GM18519 (cell line): Measurements from ENCODE around the gene TTC28.
"Not testable (repeated sequence)": the region's sequence is repeated elsewhere in the genome, so short reads cannot be mapped to it uniquely, and the experiment has no call there.

Source experiments
- ATAC-seq: cut with Tn5 transposase; IDR thresholded peaks from one replicate; pipeline ENCODE4 v1.9.1; 2021; ENCODE audit warnings: mild to moderate bottlenecking, moderate library complexity; ENCODE audit not compliant: unreplicated experiment, low FRiP score

The TTC28 gene

DNA sequence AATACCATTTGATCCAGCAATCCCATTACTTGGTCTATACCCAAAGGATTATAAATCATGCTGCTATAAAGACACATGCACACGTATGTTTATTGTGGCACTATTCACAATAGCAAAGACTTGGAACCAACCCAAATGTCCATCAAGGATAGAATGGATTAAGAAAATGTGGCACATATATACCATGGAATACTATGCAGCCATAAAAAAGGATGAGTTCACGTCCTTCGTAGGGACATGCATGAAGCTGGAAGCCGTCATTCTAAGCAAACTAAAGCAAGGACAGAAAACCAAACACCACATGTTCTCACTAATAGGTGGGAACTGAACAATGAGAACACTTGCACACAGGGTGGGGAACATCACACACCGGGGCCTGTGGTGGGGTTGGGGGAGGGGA, 464.9 kb downstream of the TTC28 start:
- not testable (repeated sequence) for ATAC-seq

DNA sequence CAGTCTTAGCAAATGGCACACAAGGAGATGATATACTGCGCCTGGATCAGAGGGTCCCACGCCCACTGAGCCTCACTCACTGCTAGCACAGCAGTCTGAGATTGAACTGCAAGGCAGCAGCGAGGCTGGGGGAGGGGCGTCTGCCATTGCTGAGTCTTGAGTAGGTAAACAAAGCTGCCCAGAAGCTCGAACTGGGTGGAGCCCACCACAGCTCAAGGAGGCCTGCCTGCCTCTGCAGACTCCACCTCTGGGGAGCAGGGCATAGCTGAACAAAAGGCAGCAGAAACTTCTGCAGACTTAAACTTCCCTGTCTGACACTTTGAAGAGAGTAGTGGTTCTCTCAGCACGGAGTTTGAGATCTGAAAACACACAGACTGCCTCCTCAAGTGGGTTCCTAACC, 470.2 kb downstream of the TTC28 start:
- not testable (repeated sequence) for ATAC-seq

DNA sequence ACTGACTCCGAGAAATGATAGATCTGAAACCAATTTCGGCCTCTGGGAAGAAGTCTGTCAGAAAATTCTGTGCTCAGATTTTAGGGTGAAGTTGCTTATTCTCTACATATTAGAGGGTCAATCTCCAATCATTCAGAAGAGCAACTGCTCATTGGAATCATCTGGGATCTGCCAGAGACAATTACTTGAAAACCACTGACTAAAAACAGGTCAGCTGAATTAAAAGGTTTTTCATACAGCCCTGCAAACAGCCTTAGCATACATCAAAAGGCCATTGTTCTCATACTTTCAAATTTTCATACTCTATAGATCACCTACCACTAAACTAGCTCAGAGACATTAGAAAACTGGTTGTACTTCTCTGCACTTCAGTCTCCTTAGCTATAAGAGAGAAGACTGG, 470.9 kb downstream of the TTC28 start:
- ATAC-seq, result no peak

DNA sequence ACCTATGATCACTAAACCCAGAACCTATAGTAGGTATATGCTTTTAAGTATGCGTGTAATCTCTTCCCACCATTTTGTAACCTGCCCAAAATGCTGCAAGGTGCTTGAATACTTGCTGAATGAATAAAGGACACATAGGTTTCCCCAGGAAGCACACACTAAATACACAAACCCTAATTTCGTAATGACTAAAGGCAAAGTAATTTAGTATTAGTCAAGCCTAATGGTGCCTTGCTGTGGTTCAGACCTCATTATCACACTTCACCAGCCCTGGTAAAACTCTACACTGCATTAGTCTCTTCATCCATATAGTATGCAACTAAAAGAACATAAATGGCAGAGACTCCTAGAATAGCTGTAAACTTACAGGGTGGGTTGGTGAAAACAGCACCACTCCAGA, 471.6 kb downstream of the TTC28 start:
- ATAC-seq, result no peak

DNA sequence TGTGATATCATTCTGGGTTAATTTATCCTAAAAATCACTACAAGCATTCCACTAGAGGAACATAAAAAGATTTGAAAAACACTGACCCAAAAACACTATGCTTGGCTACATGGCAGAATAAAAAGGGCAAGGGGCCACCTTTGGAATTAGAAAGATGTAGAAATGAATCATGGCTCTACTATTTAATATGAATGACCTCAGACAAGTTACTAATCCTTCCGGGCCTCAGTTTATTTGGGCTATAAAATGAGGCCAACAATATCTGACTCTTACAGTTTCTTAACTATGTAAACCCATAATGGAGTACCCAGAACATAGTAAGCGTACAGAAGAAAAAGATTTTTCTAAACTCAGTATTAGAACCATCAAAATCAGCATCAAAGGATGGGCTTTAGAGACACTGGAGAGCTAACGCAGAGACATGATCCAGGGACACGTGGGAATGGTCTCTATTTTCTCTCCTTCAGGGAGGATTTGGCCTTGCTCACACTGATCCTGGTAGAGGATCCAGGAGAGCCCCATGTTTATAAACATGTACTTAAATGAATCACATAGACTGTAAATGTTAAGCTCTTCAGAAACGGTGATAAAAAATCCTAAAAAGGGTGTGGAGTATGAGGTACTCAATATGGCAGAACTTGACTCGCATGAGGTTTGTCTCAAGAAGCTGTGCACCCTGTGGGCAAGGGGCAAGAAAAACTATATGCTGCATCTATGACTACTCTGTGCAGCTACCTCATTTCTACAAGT, 472.2 kb downstream of the TTC28 start:
- ATAC-seq, result no peak

DNA sequence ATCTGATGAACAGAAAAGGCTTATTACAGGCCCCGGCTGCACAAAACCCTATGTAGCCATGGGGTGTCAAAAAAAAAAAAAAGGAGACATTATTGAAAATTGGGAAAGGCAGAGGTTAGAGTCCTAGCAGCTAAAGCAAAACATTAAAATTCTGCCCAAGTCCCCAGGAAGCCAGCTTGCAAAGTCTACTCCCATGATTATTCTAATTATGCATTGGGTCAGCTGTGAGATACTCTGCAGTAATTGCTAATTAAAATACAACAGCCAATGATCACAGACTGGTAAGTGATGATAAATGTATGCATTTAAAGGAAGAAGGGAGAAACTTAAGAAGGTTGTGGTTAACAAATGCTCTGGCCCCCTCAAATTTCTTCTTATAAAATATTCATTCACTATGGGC, 473.7 kb downstream of the TTC28 start:
- ATAC-seq, result no peak

DNA sequence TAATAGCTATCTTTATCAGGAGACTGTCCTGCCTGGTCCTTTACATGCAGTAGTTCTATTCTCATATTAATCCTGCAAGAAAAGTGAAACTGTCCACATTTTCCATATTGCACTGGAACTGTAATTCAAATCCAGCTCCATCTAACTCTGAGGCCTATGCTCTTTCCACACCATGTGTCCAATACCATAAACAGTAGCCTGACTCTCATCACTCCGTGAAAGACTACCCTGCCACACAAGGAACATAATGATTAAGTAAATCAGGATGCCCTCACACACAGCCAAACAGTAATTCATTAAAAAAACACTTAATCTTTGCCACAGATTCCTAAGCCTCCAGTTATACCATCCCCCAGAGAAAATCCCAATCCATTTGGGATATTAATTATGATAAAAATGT, 475.3 kb downstream of the TTC28 start:
- ATAC-seq, result no peak

DNA sequence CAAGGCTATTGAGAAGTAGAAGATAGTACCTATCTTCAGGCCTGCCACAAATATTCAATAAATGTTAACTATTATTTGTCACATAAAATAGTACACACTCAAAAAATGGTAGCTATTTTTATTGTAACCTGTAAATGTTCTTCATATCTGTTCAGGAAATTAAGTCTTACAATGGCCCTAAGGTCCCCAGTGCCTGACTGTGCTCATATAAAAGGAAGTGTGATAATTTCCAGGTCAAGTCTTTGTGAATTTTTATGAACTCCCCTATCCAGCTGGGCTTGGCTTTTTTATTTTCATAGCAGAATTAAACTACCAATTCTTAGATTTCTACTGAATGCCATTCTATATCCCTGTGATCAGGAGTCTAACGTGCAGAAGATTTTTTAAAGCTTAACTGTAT, 476.4 kb downstream of the TTC28 start:
- ATAC-seq, result no peak

DNA sequence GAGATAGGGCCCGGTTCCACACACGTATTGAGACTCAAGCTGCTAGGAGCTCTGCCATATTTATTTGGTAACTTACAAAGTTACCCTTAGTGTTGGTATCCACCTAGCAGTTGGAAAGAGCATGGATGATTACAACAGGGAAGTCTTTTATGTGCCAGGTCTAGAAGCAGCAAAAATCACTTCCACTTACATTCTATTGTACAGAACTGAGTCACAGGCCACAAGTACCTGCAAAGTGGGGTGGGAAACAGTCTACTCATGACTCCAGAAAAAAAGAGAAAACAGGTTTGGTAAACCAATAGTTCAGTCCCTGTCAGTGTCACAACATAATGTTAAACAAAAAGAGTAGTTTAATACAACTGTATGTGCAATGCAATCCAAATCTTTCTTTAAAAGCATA, 480.9 kb downstream of the TTC28 start:
- no peak for ATAC-seq

DNA sequence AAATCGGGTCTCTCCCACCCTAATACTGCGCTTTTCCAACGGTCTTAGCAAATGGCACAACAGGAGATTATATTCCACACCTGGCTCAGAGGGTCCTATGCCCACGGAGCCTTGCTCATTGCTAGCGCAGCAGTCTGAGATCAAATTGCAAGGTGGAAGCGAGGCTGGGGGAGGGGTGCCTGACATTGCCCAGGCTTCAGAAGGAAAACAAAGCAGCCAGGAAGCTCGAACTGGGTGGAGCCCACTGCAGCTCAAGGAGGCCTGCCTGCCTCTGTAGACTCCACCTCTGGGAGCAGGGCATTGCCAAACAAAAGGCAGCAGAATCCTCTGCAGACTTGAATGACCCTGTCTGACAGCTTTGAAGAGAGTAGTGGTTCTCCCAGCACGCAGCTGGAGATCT, 488.1 kb downstream of the TTC28 start:
- not testable (repeated sequence) for ATAC-seq

DNA sequence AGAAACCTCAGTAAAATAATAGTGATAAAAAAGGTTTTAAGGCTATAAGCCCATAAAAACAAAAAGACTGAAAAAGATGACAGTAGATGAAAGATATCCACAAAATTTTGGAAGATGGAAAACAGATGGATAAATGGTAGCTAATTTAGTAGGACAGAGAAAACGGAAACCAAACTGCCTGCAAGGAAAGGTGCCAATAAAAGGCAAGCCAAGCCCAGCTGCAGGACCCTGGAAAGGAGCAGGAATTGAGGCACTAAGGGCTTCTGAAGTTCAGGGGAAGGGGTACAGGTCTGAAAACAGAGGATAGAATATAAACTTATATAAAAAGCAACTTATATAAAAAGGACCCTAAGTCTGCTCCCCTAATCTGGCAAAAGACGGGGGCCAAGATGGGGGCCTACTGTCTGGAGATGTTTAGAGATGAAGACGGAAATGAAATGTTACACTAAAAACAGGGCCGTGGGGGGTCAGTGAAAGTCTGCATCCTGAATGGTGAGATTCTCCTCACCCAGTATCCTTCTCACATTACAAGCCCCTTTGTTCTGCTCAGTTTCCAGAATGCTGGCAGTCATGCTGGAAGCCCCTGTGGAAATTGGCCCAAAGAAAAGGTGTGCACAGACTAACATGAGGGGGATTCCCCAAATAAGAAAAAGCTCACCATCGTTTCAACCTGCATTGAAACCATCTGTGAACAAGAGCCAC, 491.3 kb downstream of the TTC28 start:
- ATAC-seq, result no peak

DNA sequence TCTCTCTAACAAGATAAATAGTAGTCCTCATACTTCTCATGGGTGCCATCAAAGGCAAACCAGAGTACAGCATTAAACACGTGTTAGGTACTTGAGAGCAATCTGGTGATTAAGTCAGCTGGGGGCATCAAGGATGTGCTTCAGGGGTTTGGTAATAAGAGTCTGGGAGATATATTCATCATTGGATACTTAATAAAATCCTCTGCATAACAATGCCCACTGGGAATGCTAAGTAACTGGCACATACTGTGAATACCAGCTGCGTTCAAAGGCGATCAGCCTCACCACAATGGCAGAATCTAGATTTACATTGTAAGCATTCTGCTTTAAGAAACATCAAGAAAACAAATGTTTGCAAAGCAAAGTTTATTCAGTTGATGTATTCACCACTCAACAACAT, 492.0 kb downstream of the TTC28 start:
- ATAC-seq, result no peak

DNA sequence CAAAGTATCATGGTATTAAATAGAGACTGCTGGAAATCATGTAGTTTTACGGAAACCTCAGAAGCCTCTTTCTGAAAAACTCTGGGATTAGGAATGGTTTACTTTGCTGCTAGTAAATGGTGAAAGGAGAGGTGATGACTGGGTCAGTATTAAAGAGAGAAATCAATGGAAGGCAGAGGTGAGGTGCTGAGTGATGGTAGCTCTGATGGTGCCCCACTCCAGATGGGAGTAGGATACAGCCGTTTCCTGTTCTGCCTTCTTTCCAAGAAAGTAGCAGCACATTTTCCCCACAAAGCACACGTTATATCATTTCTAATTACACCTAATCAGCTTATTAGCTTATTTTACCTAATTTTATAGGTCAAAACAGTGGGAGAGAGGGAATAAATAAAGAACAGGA, 493.0 kb downstream of the TTC28 start:
- ATAC-seq, result no peak

DNA sequence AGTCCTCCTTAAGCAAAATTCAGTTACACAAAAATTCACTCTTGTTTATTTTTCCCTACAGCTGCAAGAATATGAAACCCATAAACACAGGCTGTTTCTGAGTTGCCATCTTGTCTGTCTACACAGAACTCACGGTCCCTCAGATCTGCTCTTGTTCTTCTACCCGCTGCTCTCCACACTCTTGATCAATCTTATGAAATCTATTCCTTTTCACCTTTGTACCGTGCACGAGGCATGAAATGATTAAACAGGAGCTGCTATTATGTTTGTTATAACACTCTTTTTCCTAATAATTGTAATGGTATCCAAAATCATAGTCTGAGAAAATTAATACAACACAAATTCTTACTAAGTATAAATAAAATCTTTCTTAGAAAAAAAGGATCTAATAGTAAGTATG, 494.5 kb downstream of the TTC28 start:
- ATAC-seq, result no peak

DNA sequence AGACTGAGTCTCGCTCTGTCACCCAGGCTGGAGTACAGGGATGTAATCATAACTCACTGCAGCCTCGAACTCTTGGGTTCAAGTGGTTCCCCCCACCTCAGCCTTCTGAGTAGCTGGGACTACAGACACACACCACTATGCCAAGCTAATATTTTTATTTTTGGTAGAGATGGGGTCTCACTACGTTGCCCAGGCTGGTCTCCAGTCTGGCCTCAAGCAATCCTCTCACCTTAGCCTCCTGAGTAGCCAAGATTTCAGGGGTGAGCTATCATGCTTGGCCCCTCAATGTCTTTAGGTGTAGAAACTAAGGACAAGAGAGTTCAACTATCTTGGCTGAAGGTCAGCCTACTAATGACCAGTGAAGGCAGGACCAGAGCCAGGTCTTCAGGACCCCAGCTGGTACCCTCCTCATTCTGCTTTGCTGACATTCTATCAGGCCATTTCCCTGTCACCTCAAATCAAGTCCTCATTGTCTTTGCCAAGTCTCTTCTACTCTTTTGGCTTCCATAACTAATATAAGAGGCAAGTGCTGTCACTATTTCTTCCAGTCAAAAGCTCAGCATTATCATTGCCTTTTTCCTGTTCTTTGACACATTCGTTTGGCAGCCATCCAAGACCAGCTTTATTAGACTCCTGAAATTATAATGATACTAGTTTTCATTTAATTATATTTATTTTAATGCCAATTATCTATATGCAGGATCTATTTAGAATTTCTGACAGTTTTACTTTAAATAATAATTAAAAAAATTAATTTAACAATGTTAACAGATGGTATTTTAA, 496.4 kb downstream of the TTC28 start:
- ATAC-seq, result no peak

DNA sequence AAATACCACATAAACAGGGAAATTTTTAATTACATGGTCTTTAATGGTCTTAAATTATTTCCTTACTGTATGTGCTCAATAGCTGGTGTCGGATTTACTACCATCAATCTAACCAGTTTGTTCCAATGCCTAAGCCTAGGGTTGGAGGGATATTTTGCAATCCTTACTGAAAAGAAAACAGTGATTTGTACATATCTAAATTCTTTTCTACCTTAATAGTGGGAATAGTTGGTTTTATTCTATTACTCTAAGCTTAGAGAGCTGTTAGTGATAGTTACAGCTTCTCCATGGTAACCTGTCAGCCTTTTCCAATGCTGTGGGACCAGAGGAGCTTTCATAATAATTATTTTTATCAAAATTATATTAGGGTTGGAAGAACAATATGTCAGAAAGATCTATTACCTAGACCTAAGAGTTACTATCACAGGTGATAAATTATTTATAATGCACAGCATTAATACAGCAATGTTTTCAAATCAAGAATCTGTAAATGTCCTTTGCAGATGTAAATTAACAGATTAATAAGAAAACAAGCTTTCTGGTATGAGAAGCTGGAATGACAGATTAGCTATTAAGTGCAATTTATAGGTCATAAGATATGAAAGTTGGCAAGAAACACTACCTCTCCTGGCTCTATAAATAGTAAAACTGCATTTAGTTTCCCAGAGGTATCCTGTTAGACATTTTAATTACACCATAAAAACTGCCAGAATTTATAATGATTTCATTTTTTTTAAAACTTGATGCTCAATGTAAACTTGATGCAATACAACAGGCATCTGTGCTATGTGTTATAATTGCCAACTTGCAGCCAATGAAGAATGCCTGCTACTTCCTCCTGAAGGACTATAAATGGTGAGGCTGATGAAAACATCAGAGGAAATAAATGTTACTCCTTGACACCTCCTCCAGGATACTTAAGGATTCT, 498.6 kb downstream of the TTC28 start:
- ATAC-seq, result no peak

DNA sequence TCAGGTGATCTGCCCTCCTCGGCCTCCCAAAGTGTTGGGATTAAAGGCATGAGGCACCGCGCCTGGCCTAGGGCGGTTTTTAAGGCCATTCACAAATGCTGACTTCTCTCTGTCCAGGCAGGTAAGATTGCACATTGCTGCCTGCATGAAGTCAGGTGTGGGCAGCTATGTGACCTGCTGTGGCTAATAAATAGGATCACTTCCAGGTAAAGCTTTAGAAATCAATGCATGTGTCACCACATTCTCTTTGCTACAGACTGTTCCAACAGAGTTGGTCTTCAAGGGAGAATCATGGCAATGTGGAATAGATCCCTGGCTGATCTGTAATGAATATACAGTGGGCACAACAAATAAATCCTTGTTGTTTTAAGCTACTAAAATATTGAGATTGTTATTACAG, 500.2 kb downstream of the TTC28 start:
- ATAC-seq, result no peak

DNA sequence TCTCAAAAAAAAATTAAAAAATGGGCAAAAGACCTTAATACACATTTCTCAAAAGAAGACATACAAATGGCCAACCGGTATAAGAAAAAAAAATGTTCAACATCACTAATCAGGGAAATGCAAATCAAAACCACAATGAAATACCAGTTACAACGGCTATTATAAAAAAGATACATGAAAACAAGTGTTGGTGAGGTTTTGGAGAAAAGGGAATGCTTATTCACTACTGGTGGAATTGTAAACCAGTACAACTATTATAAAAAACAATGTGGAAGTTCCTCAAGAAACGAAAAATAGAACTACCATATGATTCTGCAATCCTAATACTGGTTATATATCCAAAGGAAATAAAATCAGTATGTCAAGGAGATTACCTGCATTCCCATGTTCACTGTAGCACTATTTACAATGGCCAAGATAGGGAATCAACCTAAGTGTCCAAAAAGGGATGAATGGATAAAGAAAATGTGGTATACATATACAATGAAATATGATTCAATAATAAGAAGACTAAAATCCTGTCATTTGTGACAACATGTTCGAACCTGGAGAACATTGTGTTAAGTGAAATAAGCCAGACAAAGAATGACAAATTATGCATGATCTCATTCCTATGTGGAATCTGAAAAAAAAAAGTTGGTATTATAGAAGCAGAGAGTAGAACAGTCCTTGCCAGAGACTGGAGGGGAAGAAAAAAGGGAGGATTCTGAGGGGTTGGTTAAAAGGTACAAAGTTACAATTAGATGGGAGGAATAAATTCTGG, 503.7 kb downstream of the TTC28 start:
- ATAC-seq, result no peak

DNA sequence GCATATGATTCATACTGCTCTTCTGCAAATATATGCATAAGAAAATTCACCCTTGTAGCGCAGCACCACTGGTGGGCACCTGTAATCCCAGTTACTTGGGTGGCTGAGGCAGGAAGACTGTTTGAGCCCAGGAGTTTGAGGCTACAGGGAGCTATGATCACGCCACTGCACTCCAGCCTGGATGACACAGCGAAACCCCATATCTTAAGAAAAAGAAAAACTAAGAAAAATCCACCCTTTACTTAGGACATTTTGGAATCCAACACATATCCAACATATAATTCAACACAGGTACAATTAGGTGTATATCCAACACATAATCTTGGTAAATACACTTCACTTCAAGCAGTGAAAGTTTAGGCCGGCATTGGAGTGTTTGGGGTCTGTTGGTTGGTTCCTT, 505.1 kb downstream of the TTC28 start:
- no peak for ATAC-seq
